H54 (cell line): ENCODE results near the gene MAP1LC3B2.
A peak's percentile ranks its signal among the peaks of the same experiment; 100 is the strongest.

Source experiments
- DNase-seq: peaks from one replicate; pipeline ENCODE4 v3.0.0; 2011; ENCODE audit warnings: low spot score, mixed read lengths; ENCODE audit not compliant: insufficient read length
- FAIRE-seq: peaks from 3 replicates; lab custom pipeline; 2011; peaks lifted over from hg19 to GRCh38; lab: Jason Lieb, UNC
- POLR2A ChIP-seq: IDR thresholded peaks from 2 replicates; pipeline ENCODE4 v1.6.1; 2011; ENCODE audit warnings: low read depth, mild to moderate bottlenecking, low read length

The MAP1LC3B2 gene

GRCh38 chr12:116529686-116530085, 29.5 kb upstream of the MAP1LC3B2 start:
- FAIRE-seq (no peak), DNase-seq (no peak)
- no peak for TF ChIP-seq POLR2A

GRCh38 chr12:116532428-116532827, 26.8 kb upstream of the MAP1LC3B2 start:
- DNase-seq (no peak), FAIRE-seq (no peak)
- TF ChIP-seq POLR2A: no peak

GRCh38 chr12:116532986-116533342, 26.2 kb upstream of the MAP1LC3B2 start:
- TF ChIP-seq POLR2A: no peak
- FAIRE-seq (no peak), DNase-seq (no peak)

- FAIRE-seq (no peak), DNase-seq (peak; percentile 78)
- no peak for TF ChIP-seq POLR2A
These were observed 25.6 kb upstream of the MAP1LC3B2 start for GRCh38 chr12:116533343-116534251.

GRCh38 chr12:116534311-116535121, 24.7 kb upstream of the MAP1LC3B2 start:
- TF ChIP-seq POLR2A: no peak
- FAIRE-seq (no peak), DNase-seq (no peak)

GRCh38 chr12:116535241-116535640, 23.9 kb upstream of the MAP1LC3B2 start:
- no peak for TF ChIP-seq POLR2A
- DNase-seq (no peak), FAIRE-seq (no peak)

- FAIRE-seq: no peak
- no peak for TF ChIP-seq POLR2A
- DNase-seq: no peak
These were observed 21.9 kb upstream of the MAP1LC3B2 start for GRCh38 chr12:116537101-116537904.

- no peak for FAIRE-seq
- DNase-seq: no peak
- TF ChIP-seq POLR2A: no peak
These were observed 21.0 kb upstream of the MAP1LC3B2 start for GRCh38 chr12:116538076-116538591.

GRCh38 chr12:116538682-116539305, 20.4 kb upstream of the MAP1LC3B2 start:
- TF ChIP-seq POLR2A: no peak
- no peak for FAIRE-seq
- no peak for DNase-seq

GRCh38 chr12:116539361-116539771, 19.8 kb upstream of the MAP1LC3B2 start:
- no peak for FAIRE-seq
- DNase-seq: no peak
- no peak for TF ChIP-seq POLR2A

GRCh38 chr12:116539905-116540482, 19.2 kb upstream of the MAP1LC3B2 start:
- TF ChIP-seq POLR2A: no peak
- DNase-seq (no peak), FAIRE-seq (no peak)

- no peak for DNase-seq
- TF ChIP-seq POLR2A: no peak
- FAIRE-seq: no peak
These were observed 18.5 kb upstream of the MAP1LC3B2 start for GRCh38 chr12:116540622-116541152.
